Measurements from ENCODE around the gene CMTR2.

The CMTR2 gene

DNA sequence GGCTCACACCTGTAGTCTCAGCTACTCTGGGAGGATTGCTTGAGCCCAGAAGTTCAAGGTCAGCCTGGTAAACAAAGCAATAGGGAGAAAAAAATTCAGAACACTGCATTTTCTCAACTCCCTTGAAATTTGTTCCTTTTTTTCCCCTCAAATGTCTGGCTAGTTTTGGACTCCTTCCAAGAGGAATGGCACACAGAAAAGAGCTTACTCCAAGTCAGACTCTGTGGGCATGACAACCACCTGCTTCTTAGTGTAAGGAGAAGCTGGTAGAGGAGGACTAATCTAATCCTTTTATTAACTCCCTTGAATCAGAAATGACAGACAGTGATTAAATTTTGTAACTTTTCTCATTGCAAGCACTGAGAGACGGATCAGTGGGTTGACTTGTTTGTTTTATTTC is 30.8 kb downstream of the CMTR2 start:
- no peak for DNase-seq (ENCODE audit: low read depth)
- TF ChIP-seq, protein P1, sequence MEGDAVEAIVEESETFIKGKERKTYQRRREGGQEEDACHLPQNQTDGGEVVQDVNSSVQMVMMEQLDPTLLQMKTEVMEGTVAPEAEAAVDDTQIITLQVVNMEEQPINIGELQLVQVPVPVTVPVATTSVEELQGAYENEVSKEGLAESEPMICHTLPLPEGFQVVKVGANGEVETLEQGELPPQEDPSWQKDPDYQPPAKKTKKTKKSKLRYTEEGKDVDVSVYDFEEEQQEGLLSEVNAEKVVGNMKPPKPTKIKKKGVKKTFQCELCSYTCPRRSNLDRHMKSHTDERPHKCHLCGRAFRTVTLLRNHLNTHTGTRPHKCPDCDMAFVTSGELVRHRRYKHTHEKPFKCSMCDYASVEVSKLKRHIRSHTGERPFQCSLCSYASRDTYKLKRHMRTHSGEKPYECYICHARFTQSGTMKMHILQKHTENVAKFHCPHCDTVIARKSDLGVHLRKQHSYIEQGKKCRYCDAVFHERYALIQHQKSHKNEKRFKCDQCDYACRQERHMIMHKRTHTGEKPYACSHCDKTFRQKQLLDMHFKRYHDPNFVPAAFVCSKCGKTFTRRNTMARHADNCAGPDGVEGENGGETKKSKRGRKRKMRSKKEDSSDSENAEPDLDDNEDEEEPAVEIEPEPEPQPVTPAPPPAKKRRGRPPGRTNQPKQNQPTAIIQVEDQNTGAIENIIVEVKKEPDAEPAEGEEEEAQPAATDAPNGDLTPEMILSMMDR (IDR thresholded peaks at IDR 0.05; ENCODE audit: insufficient read depth, low read depth, low read length, missing control alignments): no peak
- H3K4me3 ChIP-seq (ENCODE audit: low read length): no peak overlapping the region

DNA sequence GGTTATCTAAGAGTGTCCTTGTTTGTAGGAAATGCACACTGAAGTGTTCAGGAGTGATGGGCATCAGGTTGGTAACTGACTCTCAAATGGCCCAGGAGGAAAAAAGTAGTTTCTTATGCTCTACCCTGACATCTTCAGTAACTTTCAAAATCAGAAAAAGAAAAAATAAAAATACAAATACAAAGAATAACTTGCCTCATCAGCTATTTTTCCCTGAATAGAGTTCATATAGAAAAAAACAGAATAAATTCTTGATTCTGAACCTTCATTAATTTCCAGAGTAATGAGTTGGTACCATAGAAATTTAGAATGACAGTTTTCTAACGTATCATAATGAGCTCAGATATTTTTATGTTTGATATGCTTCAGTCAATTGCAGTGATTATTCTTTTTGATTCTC is 31.4 kb downstream of the CMTR2 start:
- no peak overlapping the region for H3K4me3 ChIP-seq (ENCODE audit: low read length)
- DNase-seq (ENCODE audit: low read depth): no peak
- TF ChIP-seq, protein P1 (IDR thresholded peaks at IDR 0.05; ENCODE audit: insufficient read depth, low read depth, low read length, missing control alignments): no peak

DNA sequence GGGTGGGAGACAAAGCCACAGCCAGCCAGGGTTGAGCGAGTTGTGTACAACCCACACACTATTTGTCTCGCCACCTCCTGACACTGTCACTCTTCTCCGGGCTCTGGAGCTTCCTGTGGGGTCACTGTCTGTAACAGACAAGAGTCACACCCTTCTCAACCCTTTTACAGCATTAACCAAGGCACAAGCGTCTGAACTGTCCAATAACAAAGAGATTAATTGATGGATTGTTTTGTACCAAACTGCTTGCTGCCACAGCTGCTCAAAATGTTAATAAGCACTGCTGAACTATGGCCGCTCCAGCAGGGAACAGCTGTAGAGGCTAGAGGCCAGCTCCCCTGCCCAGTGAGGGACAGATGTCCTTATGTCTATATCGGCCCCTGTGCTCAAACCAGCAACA is 33.5 kb downstream of the CMTR2 start:
- TF ChIP-seq, protein P1 (IDR thresholded peaks at IDR 0.05; ENCODE audit: insufficient read depth, low read depth, low read length, missing control alignments): no peak
- no peak for DNase-seq (ENCODE audit: low read depth)
- no peak overlapping the region for H3K4me3 ChIP-seq (ENCODE audit: low read length)

DNA sequence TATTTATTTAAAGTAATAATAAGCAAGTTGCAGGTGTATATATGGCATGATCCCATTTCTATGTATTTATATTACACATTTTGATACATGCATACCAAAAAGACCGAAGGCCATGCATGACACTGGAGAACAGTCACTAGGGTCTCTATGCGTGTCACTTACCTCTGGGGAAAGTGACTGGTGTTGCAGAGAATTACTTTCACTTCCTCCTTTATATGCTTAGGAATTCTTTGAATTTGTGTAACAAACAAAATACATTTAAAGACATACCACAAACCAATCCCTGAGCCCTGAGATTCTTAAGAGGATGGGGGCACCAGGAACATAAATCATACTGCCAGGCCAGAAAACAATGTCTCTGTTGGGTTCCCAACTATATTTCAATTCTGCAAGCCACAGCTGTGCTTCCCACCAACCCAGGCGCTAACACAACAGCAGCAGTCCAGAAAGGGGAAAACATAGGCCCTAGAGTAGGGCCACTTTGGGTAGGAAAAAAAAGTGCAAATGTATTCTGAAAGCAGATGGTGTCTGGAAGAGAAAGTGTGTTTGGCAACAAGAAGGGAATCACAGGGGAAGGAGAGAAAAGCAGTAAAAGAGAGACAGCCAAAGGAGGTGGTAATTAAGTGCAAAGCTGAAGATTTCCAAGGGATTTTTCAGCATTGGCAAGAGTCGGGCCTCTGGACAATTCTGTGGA is 34.2 kb downstream of the CMTR2 start:
- TF ChIP-seq, protein P1 (IDR thresholded peaks at IDR 0.05; ENCODE audit: insufficient read depth, low read depth, low read length, missing control alignments): no peak
- DNase-seq (ENCODE audit: low read depth): no peak
- H3K4me3 ChIP-seq (ENCODE audit: low read length): no peak overlapping the region

DNA sequence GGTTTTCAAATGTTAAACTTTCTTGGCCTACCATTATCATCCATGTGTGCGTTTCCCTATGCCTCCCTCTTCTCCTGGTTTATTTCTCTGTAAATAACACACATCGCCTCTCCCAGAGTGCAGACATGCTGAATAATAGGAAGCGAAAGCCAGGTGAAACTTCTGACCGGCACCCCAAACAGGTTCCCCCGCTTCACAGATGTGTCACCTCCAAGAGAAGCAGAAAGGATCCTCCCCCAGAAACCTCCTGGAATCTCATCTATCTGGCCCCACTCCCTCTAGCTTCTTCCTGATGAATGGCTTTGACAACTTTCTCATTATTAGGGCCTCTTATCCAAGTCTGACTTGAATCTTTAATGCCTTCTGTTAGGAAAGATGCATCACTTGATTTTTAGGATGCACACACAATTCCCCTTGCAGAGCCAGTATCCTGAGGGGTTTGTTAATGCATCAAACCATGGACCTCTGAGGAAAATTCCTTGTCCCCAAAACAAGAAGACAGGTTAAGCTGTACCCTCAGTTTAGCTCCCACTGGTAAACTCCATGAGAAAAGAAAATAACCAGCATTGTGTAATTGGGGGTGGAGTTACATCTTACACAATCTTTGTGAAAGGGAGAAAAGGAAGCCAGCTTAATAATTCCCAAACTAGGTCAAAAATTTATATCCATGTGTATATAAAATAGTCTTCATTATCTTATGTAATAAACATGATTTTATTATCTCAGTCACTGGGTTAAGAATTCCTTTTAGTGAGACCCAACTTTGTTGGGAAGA is 38.6 kb downstream of the CMTR2 start:
- TF ChIP-seq, protein P1 (IDR thresholded peaks at IDR 0.05; ENCODE audit: insufficient read depth, low read depth, low read length, missing control alignments): peak; percentile 11
- H3K4me3 ChIP-seq (ENCODE audit: low read length): no peak overlapping the region
- DNase-seq (ENCODE audit: low read depth): peak; percentile 86

DNA sequence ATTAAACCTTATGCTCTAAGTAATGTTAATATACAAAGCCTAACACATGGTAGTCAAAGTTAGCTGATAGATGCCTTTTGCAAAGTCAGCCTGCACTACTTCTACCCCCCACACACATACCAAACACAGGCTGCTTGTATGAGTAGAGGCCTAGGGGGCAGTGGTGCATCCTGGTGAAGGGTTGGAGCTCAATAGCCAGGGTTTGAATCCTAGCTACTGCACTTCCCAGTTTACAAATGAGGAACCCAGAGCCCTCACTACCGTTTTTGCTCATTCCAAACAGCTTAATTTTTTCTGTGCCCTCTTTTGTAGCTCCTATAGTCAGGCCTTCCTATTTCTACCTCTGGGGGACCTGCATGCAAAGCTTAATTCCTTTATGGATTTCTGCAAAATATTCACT is 39.8 kb downstream of the CMTR2 start:
- H3K4me3 ChIP-seq (ENCODE audit: low read length): no peak overlapping the region
- TF ChIP-seq, protein P1 (IDR thresholded peaks at IDR 0.05; ENCODE audit: insufficient read depth, low read depth, low read length, missing control alignments): no peak
- DNase-seq (ENCODE audit: low read depth): no peak
